Osteoblast (primary cell): ENCODE results near the gene DNAH11. TPM values are rescaled to one million over a fixed set of nuclear protein-coding genes. Genes with fewer than 3 reads are reported as not detected.

Source experiments
- DNase-seq: peaks from one replicate; pipeline ENCODE4 v3.0.0; 2011; ENCODE audit warnings: low spot score, mixed read lengths; ENCODE audit not compliant: insufficient read length; ENCODE audit errors: missing footprints
- H2AFZ ChIP-seq: 2 replicates; pipeline ENCODE4 v1.6.0; 2011; ENCODE audit warnings: mild to moderate bottlenecking, low read length
- H3K27ac ChIP-seq: 2 replicates; pipeline ENCODE4 v1.5.1; 2011; ENCODE audit warnings: mild to moderate bottlenecking, low read depth, low read length, moderate library complexity
- H3K27me3 ChIP-seq: 2 replicates; pipeline ENCODE4 v1.6.0; 2012; ENCODE audit warnings: mild to moderate bottlenecking, control low read depth, inconsistent platforms, low read length, moderate library complexity; ENCODE audit not compliant: insufficient read depth
- H3K36me3 ChIP-seq: 2 replicates; pipeline ENCODE4 v1.5.1; 2011; ENCODE audit warnings: mild to moderate bottlenecking, low read length, control low read depth, moderate library complexity; ENCODE audit not compliant: insufficient read depth
- H3K4me1 ChIP-seq: 2 replicates; pipeline ENCODE4 v1.5.1; 2011; ENCODE audit warnings: mild to moderate bottlenecking, low read length, control low read depth, moderate library complexity; ENCODE audit not compliant: insufficient read depth
- H3K4me2 ChIP-seq: 2 replicates; pipeline ENCODE4 v1.6.0; 2011; ENCODE audit warnings: mild to moderate bottlenecking, low read length; ENCODE audit not compliant: insufficient read depth
- H3K4me3 ChIP-seq: fragments of 200-600 bp; sonication (generic); 3 replicates; pipeline ENCODE4 v1.5.1; 2012; ENCODE audit warnings: mild to moderate bottlenecking, low read length, inconsistent platforms; ENCODE audit not compliant: insufficient read depth
- H3K79me2 ChIP-seq: 2 replicates; pipeline ENCODE4 v1.6.0; 2012; ENCODE audit warnings: mild to moderate bottlenecking, low read length, control low read depth, inconsistent platforms; ENCODE audit not compliant: insufficient read depth
- H3K9me3 ChIP-seq: 2 replicates; pipeline ENCODE4 v1.5.1; 2011; ENCODE audit warnings: low read depth, low read length, control low read depth
- H4K20me1 ChIP-seq: 2 replicates; pipeline ENCODE4 v1.6.0; 2012; ENCODE audit warnings: mild to moderate bottlenecking, low read length, control low read depth; ENCODE audit not compliant: insufficient read depth
- total RNA-seq: library from RNA; depleted of rRNA; stranded (reverse); fragments of >200 nt; gene quantifications from 2 replicates; pipeline ENCODE4 v1.2.3, GENCODE V29; 2012
- TF ChIP-seq, protein P1 (sequence below): IDR thresholded peaks from 2 replicates; pipeline ENCODE4 v1.5.1; 2011; ENCODE audit warnings: mild to moderate bottlenecking, low read depth, low read length, moderate library complexity; ENCODE audit errors: extremely low read depth

Gene DNAH11
- total RNA-seq, 1 donor: 1.1 TPM

DNA sequence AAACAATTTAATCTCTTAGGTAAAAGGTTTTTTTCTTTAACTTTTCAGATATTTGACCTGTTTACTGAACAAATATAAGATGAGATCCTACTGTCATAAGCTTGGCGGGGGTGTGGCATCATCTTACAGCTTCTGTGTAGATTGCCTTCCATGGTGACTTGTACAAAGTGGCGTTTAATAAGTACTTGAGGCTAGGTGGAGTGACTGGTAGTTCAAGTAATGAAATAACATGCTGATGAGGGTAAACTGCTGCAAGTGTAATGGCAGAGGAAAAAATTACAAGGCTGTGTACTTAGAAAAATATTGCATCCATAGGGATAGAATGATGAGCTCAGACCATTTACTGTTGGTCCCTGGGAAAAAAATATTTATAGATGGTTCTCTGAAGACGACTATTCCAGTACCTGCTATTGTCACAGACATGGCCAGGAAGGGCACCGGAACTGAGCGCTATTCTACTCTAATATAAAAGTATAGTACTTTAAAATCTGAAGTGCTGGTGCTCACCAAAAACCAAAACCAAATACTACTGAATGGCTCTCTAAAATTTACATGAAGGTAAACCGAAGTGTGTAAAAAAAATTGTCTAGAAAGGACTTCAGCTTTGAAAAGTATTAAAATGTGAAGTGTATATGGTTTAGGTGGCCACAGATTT is 42.4 kb downstream of the DNAH11 start:
- H3K4me2 ChIP-seq: no peak overlapping the region
- H3K27ac ChIP-seq: no peak overlapping the region
- H2AFZ ChIP-seq: no peak overlapping the region
- no peaks in the 10 kb centered on the region for H3K79me2 ChIP-seq
- DNase-seq: no peak
- TF ChIP-seq, protein P1, sequence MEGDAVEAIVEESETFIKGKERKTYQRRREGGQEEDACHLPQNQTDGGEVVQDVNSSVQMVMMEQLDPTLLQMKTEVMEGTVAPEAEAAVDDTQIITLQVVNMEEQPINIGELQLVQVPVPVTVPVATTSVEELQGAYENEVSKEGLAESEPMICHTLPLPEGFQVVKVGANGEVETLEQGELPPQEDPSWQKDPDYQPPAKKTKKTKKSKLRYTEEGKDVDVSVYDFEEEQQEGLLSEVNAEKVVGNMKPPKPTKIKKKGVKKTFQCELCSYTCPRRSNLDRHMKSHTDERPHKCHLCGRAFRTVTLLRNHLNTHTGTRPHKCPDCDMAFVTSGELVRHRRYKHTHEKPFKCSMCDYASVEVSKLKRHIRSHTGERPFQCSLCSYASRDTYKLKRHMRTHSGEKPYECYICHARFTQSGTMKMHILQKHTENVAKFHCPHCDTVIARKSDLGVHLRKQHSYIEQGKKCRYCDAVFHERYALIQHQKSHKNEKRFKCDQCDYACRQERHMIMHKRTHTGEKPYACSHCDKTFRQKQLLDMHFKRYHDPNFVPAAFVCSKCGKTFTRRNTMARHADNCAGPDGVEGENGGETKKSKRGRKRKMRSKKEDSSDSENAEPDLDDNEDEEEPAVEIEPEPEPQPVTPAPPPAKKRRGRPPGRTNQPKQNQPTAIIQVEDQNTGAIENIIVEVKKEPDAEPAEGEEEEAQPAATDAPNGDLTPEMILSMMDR: no peak
- no peaks in the 10 kb centered on the region for H3K4me1 ChIP-seq
- H3K27me3 ChIP-seq: no peaks in the 10 kb centered on the region
- no peaks in the 10 kb centered on the region for H3K9me3 ChIP-seq
- H3K36me3 ChIP-seq: no peaks in the 10 kb centered on the region
- no peaks in the 10 kb centered on the region for H4K20me1 ChIP-seq
- no peak overlapping the region for H3K4me3 ChIP-seq

DNA sequence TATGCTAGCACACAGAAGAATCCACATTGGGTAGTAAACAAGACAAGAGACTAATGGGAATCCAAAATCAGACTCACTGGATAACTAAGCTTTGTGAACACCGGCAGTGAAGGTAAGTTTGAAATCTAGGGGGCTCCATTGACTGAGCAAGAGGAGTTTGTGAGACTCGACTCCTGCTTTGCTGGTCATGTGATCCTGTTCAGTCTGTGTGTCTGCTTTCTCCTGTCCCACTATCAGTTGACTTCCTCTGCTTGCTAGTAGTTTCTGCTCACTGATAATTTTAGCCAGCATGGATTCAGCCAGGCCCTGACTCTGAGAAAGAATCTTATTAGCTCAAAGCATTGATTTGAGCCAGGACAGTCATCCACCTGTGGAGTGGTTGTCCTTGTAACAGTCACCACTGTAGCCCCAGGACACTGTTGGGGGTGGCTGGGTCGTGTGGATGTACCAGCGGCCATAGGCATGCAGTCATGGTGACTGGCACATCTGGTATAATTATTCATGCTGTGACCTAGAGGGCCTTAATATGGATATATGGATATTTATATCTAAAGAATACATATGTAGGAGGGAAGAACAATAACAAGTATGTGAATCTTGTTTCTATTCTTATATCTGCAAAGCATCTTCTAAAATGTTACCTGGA is 44.4 kb downstream of the DNAH11 start:
- no peaks in the 10 kb centered on the region for H3K36me3 ChIP-seq
- H3K27me3 ChIP-seq: no peaks in the 10 kb centered on the region
- no peak for DNase-seq
- H3K4me3 ChIP-seq: no peak overlapping the region
- no peaks in the 10 kb centered on the region for H4K20me1 ChIP-seq
- H2AFZ ChIP-seq: no peak overlapping the region
- no peaks in the 10 kb centered on the region for H3K79me2 ChIP-seq
- no peaks in the 10 kb centered on the region for H3K4me1 ChIP-seq
- no peaks in the 10 kb centered on the region for H3K9me3 ChIP-seq
- no peak overlapping the region for H3K27ac ChIP-seq
- H3K4me2 ChIP-seq: no peak overlapping the region
- TF ChIP-seq, protein P1: no peak

DNA sequence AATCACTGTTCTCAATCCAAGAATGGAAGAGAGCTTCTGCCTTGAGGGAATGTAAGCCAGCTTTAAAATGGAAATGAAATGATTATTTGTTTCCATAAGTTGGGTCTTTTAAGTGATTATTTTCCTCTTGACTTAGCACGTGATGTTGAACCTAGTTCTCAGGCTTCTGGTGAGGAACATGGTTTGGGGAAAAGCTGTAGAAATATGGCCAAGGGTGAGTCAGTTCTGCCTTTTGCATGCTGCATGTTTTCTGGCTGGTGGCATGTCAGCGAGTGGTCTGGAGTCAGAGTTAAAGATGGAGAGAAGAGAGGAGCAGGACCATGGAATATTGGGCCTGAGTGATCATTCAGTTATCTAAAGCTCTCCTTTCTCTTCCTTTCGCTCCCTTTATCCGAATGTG is 54.0 kb downstream of the DNAH11 start:
- H3K36me3 ChIP-seq: no peaks in the 10 kb centered on the region

DNA sequence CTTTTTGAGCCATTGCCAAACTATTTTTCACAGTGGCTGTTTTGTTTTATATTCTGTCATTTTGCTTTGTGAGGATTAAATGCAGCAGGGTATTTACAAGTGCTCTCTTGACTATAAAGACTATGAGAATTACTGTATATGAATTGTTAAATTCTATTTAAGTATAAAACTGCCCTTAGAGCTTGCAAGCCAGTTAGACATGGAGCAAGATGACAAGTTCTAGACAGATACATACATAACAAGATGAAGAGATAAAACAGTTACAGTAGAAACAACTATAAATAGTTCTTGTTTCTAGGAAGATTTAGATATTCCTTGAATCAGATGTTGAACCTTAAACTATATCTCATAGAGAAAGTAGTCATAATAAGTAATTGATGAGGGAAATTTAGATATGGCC is 60.6 kb downstream of the DNAH11 start:
- H3K4me2 ChIP-seq: no peak overlapping the region
- no peaks in the 10 kb centered on the region for H3K36me3 ChIP-seq
- no peaks in the 10 kb centered on the region for H3K27me3 ChIP-seq
- H3K27ac ChIP-seq: no peak overlapping the region
- TF ChIP-seq, protein P1: no peak
- H3K4me1 ChIP-seq: no peaks in the 10 kb centered on the region
- no peaks in the 10 kb centered on the region for H4K20me1 ChIP-seq
- DNase-seq: no peak
- no peak overlapping the region for H3K4me3 ChIP-seq
- no peaks in the 10 kb centered on the region for H3K9me3 ChIP-seq
- no peak overlapping the region for H2AFZ ChIP-seq
- no peaks in the 10 kb centered on the region for H3K79me2 ChIP-seq

More for the DNA sequence above, 54.0 kb downstream of the DNAH11 start:
- no peaks in the 10 kb centered on the region for H3K79me2 ChIP-seq
- no peaks in the 10 kb centered on the region for H3K9me3 ChIP-seq
- no peaks in the 10 kb centered on the region for H3K27me3 ChIP-seq
- DNase-seq: no peak
- TF ChIP-seq, protein P1: no peak
- no peak overlapping the region for H2AFZ ChIP-seq
- H3K4me2 ChIP-seq: no peak overlapping the region
- no peaks in the 10 kb centered on the region for H3K4me1 ChIP-seq
- no peaks in the 10 kb centered on the region for H4K20me1 ChIP-seq
- H3K4me3 ChIP-seq: no peak overlapping the region
- H3K27ac ChIP-seq: no peak overlapping the region
